Parathyroid adenoma (tissue), 2 donors: Measurements from ENCODE around the gene GNB1L.

ENCODE experiments used
- H2AFZ ChIP-seq: fragments of 300-600 bp; sonication (generic); one replicate; pipeline ENCODE4 v1.7.0; 2017; ENCODE audit warnings: antibody characterized with exemption, mild to moderate bottlenecking
- H3K27ac ChIP-seq: fragments of 300-600 bp; sonication (generic); one replicate; pipeline ENCODE4 v1.7.0; 2017
- H3K27me3 ChIP-seq: fragments of 300-600 bp; sonication (generic); one replicate; pipeline ENCODE4 v1.7.0; 2017; ENCODE audit warnings: low read length; ENCODE audit not compliant: control insufficient read depth, insufficient read depth
- H3K36me3 ChIP-seq: fragments of 300-600 bp; sonication (generic); one replicate; pipeline ENCODE4 v1.7.0; 2017; ENCODE audit warnings: low read length; ENCODE audit not compliant: control insufficient read depth, insufficient read depth
- H3K4me1 ChIP-seq: fragments of 300-600 bp; sonication (generic); one replicate; pipeline ENCODE4 v1.7.0; 2017; ENCODE audit warnings: control low read depth
- H3K4me2 ChIP-seq: fragments of 300-600 bp; sonication (generic); one replicate; pipeline ENCODE4 v1.7.0; 2017; ENCODE audit warnings: low read length
- H3K4me3 ChIP-seq: fragments of 300-600 bp; sonication (generic); one replicate; pipeline ENCODE4 v1.7.0; 2017; ENCODE audit warnings: low read depth, low read length
- H3K79me2 ChIP-seq: fragments of 300-600 bp; sonication (generic); one replicate; pipeline ENCODE4 v1.7.0; 2017; ENCODE audit warnings: control low read depth
- H3K9ac ChIP-seq: fragments of 300-600 bp; sonication (generic); one replicate; pipeline ENCODE4 v1.7.0; 2017; ENCODE audit warnings: mild to moderate bottlenecking
- H3K9me3 ChIP-seq: fragments of 300-600 bp; sonication (generic); one replicate; pipeline ENCODE4 v1.7.0; 2017; ENCODE audit warnings: low read length; ENCODE audit not compliant: control insufficient read depth
- CTCF ChIP-seq: fragments of 300-600 bp; sonication (generic); IDR thresholded peaks from one replicate; pipeline ENCODE4 v1.7.0; 2017; ENCODE audit warnings: antibody characterized with exemption, mild to moderate bottlenecking
- donor health status: primary hyperparathyroidism.

Gene GNB1L

GRCh38 chr22:19827341-19828034 lies 27.2 kb downstream of the GNB1L start:
- no peaks in the 10 kb centered on the region for H3K9me3 ChIP-seq
- no peaks in the 10 kb centered on the region for H3K27me3 ChIP-seq
- H3K36me3 ChIP-seq: no peaks in the 10 kb centered on the region
- no peaks in the 10 kb centered on the region for H3K4me1 ChIP-seq
- H3K4me2 ChIP-seq: no peak overlapping the region
- H2AFZ ChIP-seq: no peak overlapping the region
- H3K4me3 ChIP-seq: no peak overlapping the region
- no peak for TF ChIP-seq CTCF
- no peak overlapping the region for H3K27ac ChIP-seq
- no peaks in the 10 kb centered on the region for H3K79me2 ChIP-seq
- H3K9ac ChIP-seq: no peak overlapping the region

- Histone ChIP-seq H3K27ac (no peak overlapping the region), H3K9ac (no peak overlapping the region), H3K27me3 (no peaks in the 10 kb centered on the region), H3K4me3 (no peak overlapping the region), H3K4me1 (no peaks in the 10 kb centered on the region), H3K79me2 (no peaks in the 10 kb centered on the region), H3K9me3 (no peaks in the 10 kb centered on the region), H3K36me3 (no peaks in the 10 kb centered on the region), H2AFZ (no peak overlapping the region), H3K4me2 (no peak overlapping the region)
- TF ChIP-seq CTCF: no peak
Measured at GRCh38 chr22:19826619-19826950, 28.1 kb downstream of the GNB1L start.

GRCh38 chr22:19825904-19826618 lies 28.6 kb downstream of the GNB1L start:
- Histone ChIP-seq H3K9ac (no peak overlapping the region), H3K79me2 (no peaks in the 10 kb centered on the region), H3K4me1 (no peaks in the 10 kb centered on the region), H3K36me3 (no peaks in the 10 kb centered on the region), H3K27me3 (no peaks in the 10 kb centered on the region), H2AFZ (no peak overlapping the region), H3K9me3 (no peaks in the 10 kb centered on the region), H3K4me2 (no peak overlapping the region), H3K27ac (no peak overlapping the region), H3K4me3 (no peak overlapping the region)
- no peak for TF ChIP-seq CTCF

DNA sequence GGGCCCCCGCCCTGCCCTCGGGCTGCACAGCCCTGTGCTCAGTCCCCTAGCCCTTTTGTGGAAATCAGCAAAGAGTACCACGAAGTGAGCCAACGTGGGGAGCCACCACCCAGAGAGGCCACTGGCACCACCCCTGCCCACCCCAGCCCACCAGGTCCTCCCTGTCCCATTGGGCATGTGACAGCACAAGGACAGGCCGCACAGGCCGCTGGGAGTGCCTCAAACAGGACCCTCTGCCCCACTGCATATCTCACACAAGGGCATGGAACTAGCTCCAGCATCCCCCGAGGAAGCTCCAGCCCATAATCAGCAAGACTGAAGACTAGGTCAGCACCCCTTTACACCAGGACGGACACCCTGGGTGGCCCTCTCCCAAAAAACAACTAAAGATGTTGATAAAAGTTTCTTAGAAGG lies 29.7 kb downstream of the GNB1L start:
- Histone ChIP-seq H3K27me3 (no peaks in the 10 kb centered on the region), H3K36me3 (no peaks in the 10 kb centered on the region), H3K79me2 (no peaks in the 10 kb centered on the region), H3K4me1 (no peaks in the 10 kb centered on the region), H3K4me2 (no peak overlapping the region), H3K4me3 (no peak overlapping the region), H2AFZ (no peak overlapping the region), H3K9ac (no peak overlapping the region), H3K27ac (no peak overlapping the region), H3K9me3 (no peaks in the 10 kb centered on the region)
- no peak for TF ChIP-seq CTCF
